Tibial artery (tissue), 4 donors: Measurements from ENCODE around the gene MSI2.

Experiments
- DNase-seq, 2 donors: peaks; one replicate each; pipeline ENCODE4 v3.0.0-alpha.2; 2019
- H3K27ac ChIP-seq, 2 donors: fragments of 200-600 bp; sonication (generic) in 1 of 2; 1 replicate in 1 of 2; 2 replicates in 1 of 2; pipeline ENCODE4 v1.5.1; 2018 to 2019; ENCODE audit warnings: mild to moderate bottlenecking in 1 of 2
- H3K27me3 ChIP-seq, 2 donors: fragments of 200-600 bp; sonication (generic) in 1 of 2; one replicate each; pipeline versions ENCODE4 v1.5.1 to v1.6.0; 2016 to 2019
- H3K36me3 ChIP-seq, 3 donors: fragments of 200-600 bp; sonication (generic) in 2 of 3; one replicate each; pipeline ENCODE4 v1.5.1; 2016 to 2019; ENCODE audit warnings: mild to moderate bottlenecking in 2 of 3
- H3K4me1 ChIP-seq, 4 donors: fragments of 200-600 bp; sonication (generic) in 2 of 4; 1 replicate in 3 of 4; 2 replicates in 1 of 4; pipeline ENCODE4 v1.5.1; 2016 to 2019
- H3K4me3 ChIP-seq, 2 donors: fragments of 200-600 bp; sonication (generic) in 1 of 2; 1 replicate in 1 of 2; 2 replicates in 1 of 2; pipeline ENCODE4 v1.5.1; 2018 to 2019; ENCODE audit warnings: mild to moderate bottlenecking in 2 of 2
- H3K9me3 ChIP-seq, 3 donors: fragments of 200-600 bp; sonication (generic) in 1 of 3; one replicate each; pipeline ENCODE4 v1.5.1; 2016 to 2019
- intact Hi-C: fragments of 100-400 bp; cut with DNase I; formaldehyde crosslinking; loops from one replicate; pipeline ENCODE4 v1.15.0; 2023; ENCODE audit warnings: low total_unique reads
- TF ChIP-seq, protein P1 (sequence below), 2 experiments: fragments of 200-600 bp in 1 of 2; fragments of 450-650 bp in 1 of 2; IDR thresholded peaks; one replicate each; pipeline ENCODE4 v1.5.1; 2017 to 2019; ENCODE audit warnings: antibody characterized with exemption in 2 of 2, mild to moderate bottlenecking in 1 of 2, moderate library complexity in 1 of 2

MSI2 gene

DNA sequence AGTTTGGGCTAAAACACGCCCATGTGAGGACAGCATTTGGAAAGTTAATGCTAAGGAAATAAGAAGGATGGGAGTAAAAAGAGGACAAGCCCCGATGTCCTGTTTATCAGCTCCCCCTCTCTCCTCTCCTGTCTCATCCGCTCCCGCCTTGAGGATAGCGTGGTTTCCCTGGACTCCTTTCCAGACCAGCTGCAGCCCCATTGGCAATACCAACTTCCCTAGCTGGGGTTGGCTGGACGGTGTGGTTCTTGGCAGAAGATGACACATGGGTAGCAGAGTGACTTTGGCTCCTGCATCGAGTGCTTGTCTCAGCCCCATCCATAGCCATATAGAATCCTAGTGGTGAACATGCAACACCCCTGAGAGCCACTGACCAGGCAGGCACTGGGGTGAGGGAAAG, 302.9 kb downstream of the MSI2 start:
- Histone ChIP-seq H3K9me3 (no peaks in the 10 kb centered on the region), H3K27me3 (no peaks in the 10 kb centered on the region), H3K4me1 (peaks cover 0 to 26% (median 13%) of the 10 kb centered on the region in 4 donors), H3K4me3 (no peak overlapping the region), H3K27ac (no peak overlapping the region), H3K36me3 (no peaks in the 10 kb centered on the region)
- TF ChIP-seq, protein P1, sequence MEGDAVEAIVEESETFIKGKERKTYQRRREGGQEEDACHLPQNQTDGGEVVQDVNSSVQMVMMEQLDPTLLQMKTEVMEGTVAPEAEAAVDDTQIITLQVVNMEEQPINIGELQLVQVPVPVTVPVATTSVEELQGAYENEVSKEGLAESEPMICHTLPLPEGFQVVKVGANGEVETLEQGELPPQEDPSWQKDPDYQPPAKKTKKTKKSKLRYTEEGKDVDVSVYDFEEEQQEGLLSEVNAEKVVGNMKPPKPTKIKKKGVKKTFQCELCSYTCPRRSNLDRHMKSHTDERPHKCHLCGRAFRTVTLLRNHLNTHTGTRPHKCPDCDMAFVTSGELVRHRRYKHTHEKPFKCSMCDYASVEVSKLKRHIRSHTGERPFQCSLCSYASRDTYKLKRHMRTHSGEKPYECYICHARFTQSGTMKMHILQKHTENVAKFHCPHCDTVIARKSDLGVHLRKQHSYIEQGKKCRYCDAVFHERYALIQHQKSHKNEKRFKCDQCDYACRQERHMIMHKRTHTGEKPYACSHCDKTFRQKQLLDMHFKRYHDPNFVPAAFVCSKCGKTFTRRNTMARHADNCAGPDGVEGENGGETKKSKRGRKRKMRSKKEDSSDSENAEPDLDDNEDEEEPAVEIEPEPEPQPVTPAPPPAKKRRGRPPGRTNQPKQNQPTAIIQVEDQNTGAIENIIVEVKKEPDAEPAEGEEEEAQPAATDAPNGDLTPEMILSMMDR (IDR thresholded peaks at IDR 0.05) = no peak
- intact Hi-C loops = no loop called here
- no peak for DNase-seq

- intact Hi-C loops = no loop called here
- no peak for DNase-seq
- H3K4me1 ChIP-seq = peaks cover 0 to 26% (median 13%) of the 10 kb centered on the region in 4 donors
Measured at GRCh38 chr17:57559634-57560318, 303.5 kb downstream of the MSI2 start.

GRCh38 chr17:57560319-57560705, 304.0 kb downstream of the MSI2 start:
- Histone ChIP-seq H3K9me3 (no peaks in the 10 kb centered on the region), H3K36me3 (no peaks in the 10 kb centered on the region), H3K27me3 (no peaks in the 10 kb centered on the region), H3K4me3 (no peak overlapping the region), H3K4me1 (peaks cover 0 to 26% (median 13%) of the 10 kb centered on the region in 4 donors), H3K27ac (no peak overlapping the region)
- intact Hi-C loops = no loop called here
- DNase-seq = no peak
- TF ChIP-seq, protein P1 (IDR thresholded peaks at IDR 0.05) = no peak

More at GRCh38 chr17:57559634-57560318, 303.5 kb downstream of the MSI2 start:
- H3K36me3 ChIP-seq = no peaks in the 10 kb centered on the region
- no peaks in the 10 kb centered on the region for H3K9me3 ChIP-seq
- TF ChIP-seq, protein P1 (IDR thresholded peaks at IDR 0.05) = no peak
- no peak overlapping the region for H3K27ac ChIP-seq
- no peak overlapping the region for H3K4me3 ChIP-seq
- H3K27me3 ChIP-seq = no peaks in the 10 kb centered on the region

GRCh38 chr17:57561072-57561861, 304.9 kb downstream of the MSI2 start:
- TF ChIP-seq, protein P1 (IDR thresholded peaks at IDR 0.05) = no peak
- intact Hi-C loops = no loop called here
- H3K27me3 ChIP-seq = no peaks in the 10 kb centered on the region
- H3K27ac ChIP-seq = no peak overlapping the region
- DNase-seq = no peak
- H3K36me3 ChIP-seq = no peaks in the 10 kb centered on the region
- no peaks in the 10 kb centered on the region for H3K9me3 ChIP-seq
- H3K4me1 ChIP-seq = peaks cover 0 to 26% (median 13%) of the 10 kb centered on the region in 4 donors
- no peak overlapping the region for H3K4me3 ChIP-seq

DNA sequence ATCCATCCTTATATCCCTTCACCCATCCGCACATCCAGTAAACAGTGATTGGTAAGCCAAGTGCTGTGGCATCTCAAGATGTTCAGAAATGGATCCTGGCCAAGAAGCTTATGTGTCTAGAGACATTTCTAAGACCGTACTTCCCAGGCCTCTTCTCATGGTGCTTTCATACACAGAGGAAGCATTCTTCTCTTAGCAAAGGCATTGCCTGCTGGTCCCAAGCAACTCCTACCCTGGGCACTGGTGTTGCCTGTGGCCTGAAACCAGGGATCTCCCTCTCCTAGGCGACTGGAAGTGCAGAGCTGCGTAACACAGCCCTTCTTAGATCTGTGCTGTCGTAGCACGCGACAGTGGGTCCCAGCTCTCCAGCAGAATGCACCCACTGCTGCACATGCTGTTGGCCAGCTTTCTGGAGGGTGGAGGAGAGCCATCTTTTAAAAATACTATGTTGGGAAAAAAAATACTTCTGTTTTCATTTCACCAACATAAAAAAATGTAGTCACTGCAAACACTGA, 305.9 kb downstream of the MSI2 start:
- no peaks in the 10 kb centered on the region for H3K36me3 ChIP-seq
- peaks cover 0 to 21% (median 10%) of the 10 kb centered on the region in 4 donors for H3K4me1 ChIP-seq
- TF ChIP-seq, protein P1 (IDR thresholded peaks at IDR 0.05) = no peak
- no peaks in the 10 kb centered on the region for H3K27me3 ChIP-seq
- no peaks in the 10 kb centered on the region for H3K9me3 ChIP-seq
- H3K27ac ChIP-seq = no peak overlapping the region
- H3K4me3 ChIP-seq = no peak overlapping the region
- DNase-seq = no peak
- intact Hi-C loops = no loop called here
